ENCODE measurements around the gene ACTR3C.
A peak's percentile ranks its signal among the peaks of the same experiment; 100 is the strongest.
"Not testable (repeated sequence)": the region's sequence is repeated elsewhere in the genome, so short reads cannot be mapped to it uniquely, and the experiment has no call there.

Gene ACTR3C

DNA sequence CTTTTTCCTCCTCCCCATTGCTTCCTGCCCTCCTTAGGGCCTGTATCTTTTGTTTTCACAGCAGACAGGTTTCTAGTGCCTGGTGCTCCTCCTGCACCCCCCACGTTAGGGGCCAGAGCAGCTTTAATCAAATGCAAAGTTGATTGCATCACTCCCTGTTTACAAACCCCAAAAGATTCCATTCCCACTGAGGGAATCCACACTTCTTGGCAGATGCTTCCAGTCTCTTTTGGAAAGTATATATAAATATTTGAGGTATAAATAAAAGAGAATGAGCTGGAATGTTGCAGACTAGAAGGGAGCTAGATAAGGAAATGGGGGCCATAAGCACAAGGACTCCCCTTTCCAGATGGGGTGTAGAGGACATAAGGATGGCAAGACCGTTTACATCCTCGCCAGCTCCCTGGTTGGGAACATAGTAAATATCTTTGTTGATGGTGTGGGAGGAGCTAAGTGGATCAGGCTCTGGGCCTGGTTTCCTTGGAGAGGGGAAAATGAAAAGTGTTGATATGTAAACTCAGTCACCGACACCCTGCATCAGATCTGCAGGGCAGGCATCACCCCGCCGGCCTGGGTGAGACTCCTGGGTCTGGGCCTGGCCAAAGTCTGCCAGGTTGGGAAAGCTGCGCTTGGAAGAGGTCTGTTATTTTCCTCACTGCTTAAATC is 11.9 kb upstream of the ACTR3C start:
- no peak for DNase-seq

GRCh38 chr7:150334108-150334507 is 10.8 kb upstream of the ACTR3C start:
- DNase-seq = no peak

DNA sequence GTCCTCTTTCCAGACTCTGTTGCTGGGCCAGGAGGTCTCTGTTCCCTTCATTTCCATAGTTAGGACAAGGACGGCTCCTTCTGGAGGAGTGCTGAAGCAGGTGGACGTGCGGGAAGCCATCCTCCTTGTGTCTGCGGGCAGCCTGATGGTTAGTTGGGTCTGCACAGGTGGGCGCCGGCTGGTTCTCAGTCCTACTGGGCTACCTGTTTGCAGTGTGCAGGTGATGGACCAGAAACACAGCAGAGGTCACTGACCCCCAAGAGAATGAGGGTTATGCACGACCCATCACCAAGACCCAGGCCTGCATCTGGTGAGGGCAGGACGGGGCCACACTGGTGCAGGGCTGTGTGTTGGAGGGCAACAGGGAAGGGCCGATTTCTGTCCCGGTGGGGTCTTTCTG is 10.3 kb upstream of the ACTR3C start:
- DNase-seq = no peak

DNA sequence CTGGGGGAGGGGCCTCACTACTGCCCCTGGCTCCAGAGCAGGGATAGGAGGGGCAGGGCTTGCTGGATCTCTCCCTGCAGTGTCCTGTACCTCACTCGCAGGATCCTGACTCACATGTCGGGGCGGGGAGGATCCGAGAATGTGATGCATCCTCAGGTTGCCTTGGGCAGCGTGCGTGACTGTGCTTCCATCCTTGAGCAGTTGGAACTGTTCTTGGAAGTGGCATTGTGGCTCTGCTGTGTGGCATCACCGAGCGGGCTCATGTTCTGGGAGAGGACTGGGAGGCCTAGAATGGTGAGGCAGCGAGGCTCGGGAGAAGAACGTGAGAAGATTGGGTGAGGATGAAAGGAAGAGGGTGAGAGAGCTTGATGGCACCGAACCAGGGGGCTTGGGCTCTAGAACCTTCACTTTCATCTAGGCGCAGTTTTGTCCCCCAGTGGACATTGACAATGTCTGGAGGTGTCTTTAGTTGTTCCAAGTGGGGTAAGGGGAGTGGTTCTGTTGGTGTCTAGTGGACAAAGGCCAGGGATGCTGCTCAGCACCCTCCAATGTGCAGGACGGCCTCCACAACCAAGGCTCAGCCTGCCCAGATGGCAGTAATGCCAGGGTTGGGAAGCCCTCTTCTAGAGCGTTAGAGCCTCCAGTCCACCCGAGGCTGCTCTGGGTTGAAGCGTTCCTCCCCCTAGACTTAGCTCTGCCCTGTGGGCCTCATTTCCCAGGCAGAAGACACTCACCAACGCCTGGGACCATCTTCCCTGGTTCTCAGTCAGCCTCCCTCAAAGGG is 9.7 kb upstream of the ACTR3C start:
- no peak for DNase-seq

- no peak for DNase-seq
These were observed 7.0 kb upstream of the ACTR3C start for GRCh38 chr7:150330211-150330885.

- peak; percentile 67 for DNase-seq
These were observed 6.2 kb upstream of the ACTR3C start for GRCh38 chr7:150329331-150330120.

- no peak for DNase-seq
These were observed 4.0 kb upstream of the ACTR3C start for GRCh38 chr7:150327308-150327707.

DNA sequence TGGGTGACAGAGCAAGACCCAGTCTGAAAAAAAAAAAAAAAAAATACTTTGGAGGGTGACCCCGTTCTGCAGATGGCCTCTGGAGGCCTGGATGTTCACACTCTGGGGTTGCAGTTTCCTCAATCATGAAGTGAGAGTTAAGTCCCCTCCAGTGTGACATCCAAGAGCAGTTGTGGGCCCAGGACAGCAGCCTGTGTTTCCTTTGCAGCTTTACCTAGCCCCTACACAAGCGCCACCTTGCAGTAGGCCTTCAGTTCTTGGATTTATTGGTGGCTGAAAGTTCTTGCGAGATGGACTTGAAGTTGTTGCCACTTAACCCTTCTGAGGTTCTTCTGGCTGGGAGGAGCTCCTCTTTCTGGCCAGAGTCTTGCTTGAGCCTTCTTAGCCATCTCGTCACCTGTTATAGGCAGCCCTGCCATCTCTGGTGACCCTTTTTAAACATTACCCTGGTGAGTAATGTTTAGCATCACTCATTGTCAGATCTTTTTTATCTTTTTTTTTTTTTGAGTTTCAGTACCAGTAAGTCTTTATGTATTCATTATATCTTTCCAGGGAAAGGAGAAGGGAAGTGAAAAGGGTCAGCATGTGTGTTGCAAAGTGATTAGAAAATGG is 3.4 kb upstream of the ACTR3C start:
- DNase-seq = no peak

DNA sequence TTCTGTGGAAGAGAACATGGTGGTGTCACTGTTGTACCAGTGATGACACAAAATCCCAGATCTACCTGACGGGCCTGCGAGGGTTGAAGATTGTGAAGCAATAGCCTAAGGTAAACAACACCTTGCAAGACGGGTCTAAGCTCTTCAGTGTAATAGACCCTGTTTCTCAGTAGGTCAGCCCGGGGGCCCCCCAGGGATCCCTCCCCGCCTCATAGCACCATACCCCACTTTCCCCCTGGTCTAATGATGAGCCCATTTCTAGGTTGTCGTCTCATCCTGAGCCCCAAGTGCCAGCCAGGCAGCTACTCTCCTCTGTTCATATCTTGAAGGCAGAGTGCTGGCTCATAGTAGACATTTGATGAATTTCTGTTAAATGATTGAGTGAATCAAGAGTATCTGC is 2.6 kb upstream of the ACTR3C start:
- DNase-seq = no peak

- no peak for DNase-seq
These were observed 1.8 kb upstream of the ACTR3C start for GRCh38 chr7:150325110-150325611.

- DNase-seq = no peak
These were observed 1.1 kb upstream of the ACTR3C start for GRCh38 chr7:150324373-150324961.

GRCh38 chr7:150323682-150324372 is 482 bp upstream of the ACTR3C start:
- no peak for DNase-seq

GRCh38 chr7:150322114-150322832 is 1.1 kb downstream of the ACTR3C start:
- no peak for DNase-seq

- DNase-seq = no peak
These were observed 1.6 kb downstream of the ACTR3C start for GRCh38 chr7:150321788-150322113.

GRCh38 chr7:150317748-150318444 is 5.4 kb downstream of the ACTR3C start:
- DNase-seq = no peak

GRCh38 chr7:150316987-150317386 is 6.4 kb downstream of the ACTR3C start:
- not testable (repeated sequence) for DNase-seq

DNA sequence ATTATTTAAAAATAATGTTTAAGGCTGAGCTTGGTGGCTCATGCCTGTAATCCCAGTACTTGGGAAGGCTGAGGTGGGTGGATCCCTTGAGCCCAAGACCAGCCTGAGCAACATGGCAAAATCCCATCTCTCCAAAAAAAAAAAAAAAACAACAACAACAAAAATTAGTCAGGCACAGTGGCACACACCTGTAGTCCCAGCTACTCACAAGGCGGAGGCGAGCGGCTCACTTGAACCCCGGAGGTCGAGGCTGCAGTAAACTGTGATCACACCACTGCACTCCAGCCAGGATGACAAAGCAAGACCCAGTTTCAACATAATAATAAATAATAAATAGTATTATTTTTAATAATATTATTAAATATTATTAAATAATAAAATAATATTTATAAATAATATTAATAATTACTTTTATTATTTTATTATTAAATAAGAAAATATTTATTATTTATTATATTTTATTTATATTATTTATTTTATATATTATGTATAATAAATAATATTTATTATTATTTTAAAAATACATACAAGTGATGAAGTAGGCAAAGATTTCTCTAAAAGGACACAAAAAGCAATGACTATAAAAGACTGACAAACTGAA is 8.6 kb downstream of the ACTR3C start:
- no peak for DNase-seq

- no peak for DNase-seq
These were observed 9.5 kb downstream of the ACTR3C start for GRCh38 chr7:150313870-150314269.

DNA sequence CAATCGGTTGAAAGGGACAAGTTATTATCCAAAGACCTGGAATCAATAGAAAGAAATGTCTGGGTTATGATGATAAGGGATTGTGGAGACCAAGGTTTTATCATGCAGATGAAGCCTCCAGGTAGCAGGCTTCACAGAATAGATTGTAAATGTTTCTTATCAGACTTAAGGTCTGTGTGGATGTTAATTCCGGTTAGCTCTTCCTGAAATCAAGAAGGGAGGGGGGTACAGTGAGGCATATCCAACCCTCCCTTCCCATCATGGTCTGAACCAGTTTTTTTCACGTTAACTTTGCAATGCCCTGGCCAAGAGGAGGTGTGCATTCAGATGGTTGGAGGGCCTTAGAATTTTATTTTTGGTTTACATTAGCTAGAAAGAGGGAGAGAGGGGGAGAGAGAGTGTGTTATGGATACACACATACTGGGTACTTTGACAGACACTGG is 10.0 kb downstream of the ACTR3C start:
- DNase-seq = no peak
